HG03103 (cell line): ENCODE results near the gene DDX11.
A peak's percentile ranks its signal among the peaks of the same experiment; 100 is the strongest.
"Not testable (repeated sequence)": the region's sequence is repeated elsewhere in the genome, so short reads cannot be mapped to it uniquely, and the experiment has no call there.

Experiments
- ATAC-seq: cut with Tn5 transposase; IDR thresholded peaks from one replicate; pipeline ENCODE4 v1.9.1; 2021; ENCODE audit warnings: low read depth; ENCODE audit not compliant: unreplicated experiment

The DDX11 gene

GRCh38 chr12:31073527-31074332 is at the start of gene DDX11:
TSS of gene DDX11 (plus strand) at chr12:31073860. CDS start at chr12:31078394, 4,534 bp downstream.
- ATAC-seq, result peak; percentile 91

- ATAC-seq, result no peak
Measured at GRCh38 chr12:31026202-31026601, 47.5 kb upstream of the DDX11 start.

GRCh38 chr12:31027006-31027405 is 46.7 kb upstream of the DDX11 start:
- ATAC-seq, result not testable (repeated sequence)

GRCh38 chr12:31029468-31029867 is 44.2 kb upstream of the DDX11 start:
- no peak for ATAC-seq

- no peak for ATAC-seq
Measured at GRCh38 chr12:31029916-31030562, 43.6 kb upstream of the DDX11 start.

GRCh38 chr12:31031951-31032335 is 41.7 kb upstream of the DDX11 start:
- ATAC-seq, result no peak

GRCh38 chr12:31033146-31033545 is 40.5 kb upstream of the DDX11 start:
- ATAC-seq, result no peak

- ATAC-seq, result no peak
Measured at GRCh38 chr12:31033681-31034080, 40.0 kb upstream of the DDX11 start.

- ATAC-seq, result no peak
Measured at GRCh38 chr12:31034372-31034771, 39.3 kb upstream of the DDX11 start.

GRCh38 chr12:31035226-31035625 is 38.4 kb upstream of the DDX11 start:
- no peak for ATAC-seq

- no peak for ATAC-seq
Measured at GRCh38 chr12:31035967-31036665, 37.5 kb upstream of the DDX11 start.

GRCh38 chr12:31037028-31037427 is 36.6 kb upstream of the DDX11 start:
- ATAC-seq, result no peak

- ATAC-seq, result no peak
Measured at GRCh38 chr12:31037931-31038330, 35.7 kb upstream of the DDX11 start.

- no peak for ATAC-seq
Measured at GRCh38 chr12:31041033-31041564, 32.6 kb upstream of the DDX11 start.

GRCh38 chr12:31050143-31050542 is 23.5 kb upstream of the DDX11 start:
- not testable (repeated sequence) for ATAC-seq

GRCh38 chr12:31050548-31050947 is 23.1 kb upstream of the DDX11 start:
- ATAC-seq, result not testable (repeated sequence)

GRCh38 chr12:31051692-31052091 is 22.0 kb upstream of the DDX11 start:
- peak; percentile 72 for ATAC-seq

GRCh38 chr12:31052121-31052520 is 21.5 kb upstream of the DDX11 start:
- not testable (repeated sequence) for ATAC-seq

- ATAC-seq, result not testable (repeated sequence)
Measured at GRCh38 chr12:31052666-31053439, 20.8 kb upstream of the DDX11 start.

GRCh38 chr12:31053944-31054343 is 19.7 kb upstream of the DDX11 start:
- ATAC-seq, result not testable (repeated sequence)
